SJSA1 (cell line): Measurements from ENCODE around the gene UBASH3B. TPM values are rescaled to one million over a fixed set of nuclear protein-coding genes. Genes with fewer than 3 reads are reported as not detected.
A peak's percentile ranks its signal among the peaks of the same experiment; 100 is the strongest.

ENCODE experiments used
- DNase-seq, 2 experiments: peaks; one replicate each; pipeline ENCODE4 v3.0.0-alpha.2; 2015 to 2020; ENCODE audit warnings: low spot score in 2 of 2, low read depth in 1 of 2
- H3K27ac ChIP-seq: fragments of 250-450 bp; sonication (Bioruptor Pico); 2 replicates; pipeline ENCODE4 v1.5.1; 2020; ENCODE audit warnings: mild to moderate bottlenecking, moderate library complexity
- H3K27me3 ChIP-seq: fragments of 250-450 bp; sonication (Bioruptor Pico); replicated peaks from 2 replicates; pipeline ENCODE4 v1.5.1; 2020; ENCODE audit warnings: mild to moderate bottlenecking, moderate library complexity
- H3K36me3 ChIP-seq: fragments of 250-450 bp; sonication (Bioruptor Pico); 2 replicates; pipeline ENCODE4 v1.5.1; 2020; ENCODE audit warnings: mild to moderate bottlenecking
- H3K4me1 ChIP-seq: fragments of 250-450 bp; sonication (Bioruptor Pico); replicated peaks from 2 replicates; pipeline ENCODE4 v1.6.1; 2021; ENCODE audit warnings: mild to moderate bottlenecking
- H3K4me3 ChIP-seq: fragments of 250-450 bp; sonication (Bioruptor Pico); 2 replicates; pipeline ENCODE4 v1.5.1; 2020; ENCODE audit warnings: mild to moderate bottlenecking
- H3K9me3 ChIP-seq: fragments of 250-450 bp; sonication (Bioruptor Pico); replicated peaks from 2 replicates; pipeline ENCODE4 v1.5.1; 2020; ENCODE audit warnings: mild to moderate bottlenecking
- total RNA-seq: library from RNA; depleted of rRNA; stranded (reverse); fragments of >200 nt; shearing (Covaris generic); gene quantifications from 2 replicates; pipeline ENCODE4 v1.2.3, GENCODE V29; 2014

Gene UBASH3B
- total RNA-seq, 1 experiment from 2014 or later = 4.0 TPM

GRCh38 chr11:122633219-122633829, 22.2 kb upstream of the UBASH3B start:
- no peak overlapping the region for H3K4me3 ChIP-seq
- no peaks in the 10 kb centered on the region for H3K4me1 ChIP-seq
- H3K27me3 ChIP-seq = no peaks in the 10 kb centered on the region
- no peak for DNase-seq
- no peak overlapping the region for H3K27ac ChIP-seq
- no peaks in the 10 kb centered on the region for H3K36me3 ChIP-seq
- H3K9me3 ChIP-seq = no peaks in the 10 kb centered on the region

GRCh38 chr11:122634501-122634900, 21.0 kb upstream of the UBASH3B start:
- H3K4me1 ChIP-seq = no peaks in the 10 kb centered on the region
- no peaks in the 10 kb centered on the region for H3K36me3 ChIP-seq
- H3K4me3 ChIP-seq = no peak overlapping the region
- H3K9me3 ChIP-seq = no peaks in the 10 kb centered on the region
- H3K27me3 ChIP-seq = no peaks in the 10 kb centered on the region
- no peak for DNase-seq
- no peak overlapping the region for H3K27ac ChIP-seq

- Histone ChIP-seq H3K27me3 (no peaks in the 10 kb centered on the region), H3K36me3 (no peaks in the 10 kb centered on the region), H3K4me1 (peaks cover 5% of the 10 kb centered on the region), H3K4me3 (no peak overlapping the region), H3K9me3 (no peaks in the 10 kb centered on the region), H3K27ac (no peak overlapping the region)
- DNase-seq = no peak
Observed at GRCh38 chr11:122637541-122637940, 18.0 kb upstream of the UBASH3B start.

GRCh38 chr11:122642472-122642922, 13.0 kb upstream of the UBASH3B start:
- H3K27ac ChIP-seq = peak overlapping the region; percentile 40
- no peaks in the 10 kb centered on the region for H3K36me3 ChIP-seq
- H3K9me3 ChIP-seq = no peaks in the 10 kb centered on the region
- DNase-seq = peak; percentile 52 to 67
- no peak overlapping the region for H3K4me3 ChIP-seq
- no peaks in the 10 kb centered on the region for H3K27me3 ChIP-seq
- peaks cover 13% of the 10 kb centered on the region for H3K4me1 ChIP-seq

GRCh38 chr11:122642971-122643370, 12.6 kb upstream of the UBASH3B start:
- Histone ChIP-seq H3K27me3 (no peaks in the 10 kb centered on the region), H3K4me1 (peaks cover 13% of the 10 kb centered on the region), H3K27ac (peak overlapping the region; percentile 40), H3K4me3 (no peak overlapping the region), H3K9me3 (no peaks in the 10 kb centered on the region), H3K36me3 (no peaks in the 10 kb centered on the region)
- DNase-seq = no peak

DNA sequence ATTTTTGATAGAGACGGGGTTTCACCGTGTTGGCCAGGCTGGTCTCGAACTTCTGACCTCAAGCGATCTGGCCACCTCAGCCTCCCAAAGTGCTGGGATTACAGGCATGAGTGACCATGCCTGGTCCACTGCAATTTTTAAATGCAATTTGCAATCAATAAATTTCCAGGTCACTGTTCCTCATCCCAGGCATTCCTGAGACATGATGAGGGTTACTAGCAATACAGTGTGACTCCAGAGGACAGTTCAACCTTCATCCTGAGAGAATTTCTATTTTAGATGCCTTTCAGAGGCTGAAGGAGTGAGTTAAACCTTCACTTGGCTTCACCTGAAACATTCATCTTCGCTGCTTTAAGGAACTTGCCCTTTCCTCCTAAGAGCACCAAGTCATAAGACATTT, 9.7 kb upstream of the UBASH3B start:
- no peak overlapping the region for H3K27ac ChIP-seq
- no peaks in the 10 kb centered on the region for H3K36me3 ChIP-seq
- H3K4me3 ChIP-seq = no peak overlapping the region
- no peaks in the 10 kb centered on the region for H3K9me3 ChIP-seq
- H3K27me3 ChIP-seq = no peaks in the 10 kb centered on the region
- DNase-seq = no peak
- peaks cover 13% of the 10 kb centered on the region for H3K4me1 ChIP-seq

- no peaks in the 10 kb centered on the region for H3K9me3 ChIP-seq
- H3K27me3 ChIP-seq = no peaks in the 10 kb centered on the region
- no peaks in the 10 kb centered on the region for H3K36me3 ChIP-seq
- peaks cover 13% of the 10 kb centered on the region for H3K4me1 ChIP-seq
- DNase-seq = no peak
- no peak overlapping the region for H3K27ac ChIP-seq
- H3K4me3 ChIP-seq = no peak overlapping the region
Observed at GRCh38 chr11:122646549-122647340, 8.8 kb upstream of the UBASH3B start.

DNA sequence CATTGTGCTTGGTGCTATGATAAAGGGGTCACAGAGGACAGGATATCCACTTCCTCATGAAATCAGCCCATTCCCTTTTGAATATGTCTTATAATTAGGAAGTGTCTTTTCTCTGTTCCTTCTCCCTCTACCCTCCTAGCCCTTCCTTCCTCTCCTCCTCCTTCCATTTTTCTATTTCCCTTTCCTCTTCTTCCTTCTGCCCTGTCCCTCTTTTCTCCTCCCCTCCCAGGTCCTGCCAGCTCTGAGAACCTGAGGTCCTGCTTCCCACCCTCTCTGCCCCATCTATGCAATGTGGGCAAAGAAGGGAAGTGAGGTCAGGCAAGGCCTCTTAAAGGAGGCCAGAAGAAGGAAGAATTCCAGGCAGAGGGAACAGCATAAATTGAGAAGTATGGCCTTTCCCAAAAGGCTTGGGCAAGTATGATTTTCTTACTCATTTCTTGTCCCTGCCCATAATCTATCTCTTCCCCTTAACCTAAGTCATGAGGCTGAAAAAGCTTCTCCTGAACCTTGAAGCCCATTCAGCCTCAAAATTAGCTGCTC, 7.7 kb upstream of the UBASH3B start:
- Histone ChIP-seq H3K9me3 (no peaks in the 10 kb centered on the region), H3K36me3 (no peaks in the 10 kb centered on the region), H3K27me3 (no peaks in the 10 kb centered on the region), H3K4me1 (peaks cover 6% of the 10 kb centered on the region), H3K4me3 (no peak overlapping the region), H3K27ac (no peak overlapping the region)
- DNase-seq = no peak

DNA sequence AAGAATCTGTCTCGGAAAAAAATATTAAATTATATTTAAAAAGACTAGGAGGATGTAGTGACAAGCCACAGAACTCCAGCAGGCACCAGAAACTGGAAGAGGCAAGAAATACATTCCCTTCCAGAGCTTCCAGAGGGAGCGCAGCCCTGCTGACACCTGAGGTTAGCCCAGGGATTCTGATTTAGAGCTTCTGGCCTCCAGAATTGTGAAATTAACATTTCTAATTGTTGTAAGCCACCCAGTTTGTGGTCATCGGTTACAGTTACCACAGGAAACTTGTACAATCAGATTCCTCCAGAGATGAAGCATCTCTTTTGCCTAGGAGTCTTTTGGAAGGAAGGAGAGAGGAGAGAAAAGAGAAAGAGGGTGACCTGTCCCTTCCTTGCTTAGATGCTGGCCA, 6.4 kb upstream of the UBASH3B start:
- DNase-seq = no peak
- Histone ChIP-seq H3K4me3 (no peak overlapping the region), H3K4me1 (no peaks in the 10 kb centered on the region; the same call in 1 of the 2 replicates), H3K27ac (no peak overlapping the region), H3K36me3 (no peaks in the 10 kb centered on the region), H3K9me3 (no peaks in the 10 kb centered on the region), H3K27me3 (no peaks in the 10 kb centered on the region)

- Histone ChIP-seq H3K27ac (no peak overlapping the region), H3K36me3 (no peaks in the 10 kb centered on the region), H3K27me3 (no peaks in the 10 kb centered on the region), H3K4me3 (no peak overlapping the region), H3K4me1 (peaks cover 5% of the 10 kb centered on the region), H3K9me3 (no peaks in the 10 kb centered on the region)
- no peak for DNase-seq
Observed at GRCh38 chr11:122650619-122651018, 4.9 kb upstream of the UBASH3B start.

GRCh38 chr11:122652495-122652894, 3.0 kb upstream of the UBASH3B start:
- H3K27me3 ChIP-seq = no peaks in the 10 kb centered on the region
- H3K4me3 ChIP-seq = no peak overlapping the region
- H3K9me3 ChIP-seq = no peaks in the 10 kb centered on the region
- no peak overlapping the region for H3K27ac ChIP-seq
- DNase-seq = no peak
- H3K36me3 ChIP-seq = no peaks in the 10 kb centered on the region; the same call in 1 of the 2 replicates
- peaks cover 9% of the 10 kb centered on the region for H3K4me1 ChIP-seq

DNA sequence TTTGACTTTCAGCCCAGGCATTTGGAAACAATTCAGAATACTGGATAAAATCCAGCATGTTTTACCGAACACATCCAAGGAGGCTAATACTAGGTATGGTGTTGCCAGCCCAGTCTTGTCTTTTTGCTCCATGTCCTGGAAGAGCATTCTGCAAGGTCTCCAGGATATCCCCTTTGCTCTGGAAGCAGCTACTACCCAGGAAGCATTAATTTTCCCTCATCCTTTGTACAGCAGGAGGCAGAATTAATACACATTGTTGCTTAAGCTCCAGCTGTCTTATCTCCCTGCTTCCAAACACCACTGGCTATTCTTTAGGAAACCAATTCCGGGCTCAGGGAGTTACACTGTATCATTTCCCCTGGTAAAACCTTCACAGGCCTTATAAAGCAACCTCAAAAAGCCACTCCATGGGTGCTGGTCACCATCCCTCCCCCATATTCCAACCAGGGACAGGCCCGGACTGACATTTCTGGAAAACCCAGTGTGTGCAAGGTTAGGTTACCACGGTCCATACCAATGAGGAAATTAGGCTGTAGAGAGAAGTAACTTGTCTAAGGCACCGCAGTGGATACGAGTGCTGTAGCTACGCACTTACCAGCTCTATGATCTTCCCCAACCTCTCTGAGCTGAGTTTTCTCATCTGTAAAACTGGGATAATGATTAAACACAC, 1.5 kb upstream of the UBASH3B start:
- Histone ChIP-seq H3K9me3 (no peaks in the 10 kb centered on the region), H3K4me1 (peaks cover 9% of the 10 kb centered on the region), H3K36me3 (no peaks in the 10 kb centered on the region; the same call in 1 of the 2 replicates), H3K27ac (no peak overlapping the region), H3K27me3 (no peaks in the 10 kb centered on the region), H3K4me3 (no peak overlapping the region)
- no peak for DNase-seq

DNA sequence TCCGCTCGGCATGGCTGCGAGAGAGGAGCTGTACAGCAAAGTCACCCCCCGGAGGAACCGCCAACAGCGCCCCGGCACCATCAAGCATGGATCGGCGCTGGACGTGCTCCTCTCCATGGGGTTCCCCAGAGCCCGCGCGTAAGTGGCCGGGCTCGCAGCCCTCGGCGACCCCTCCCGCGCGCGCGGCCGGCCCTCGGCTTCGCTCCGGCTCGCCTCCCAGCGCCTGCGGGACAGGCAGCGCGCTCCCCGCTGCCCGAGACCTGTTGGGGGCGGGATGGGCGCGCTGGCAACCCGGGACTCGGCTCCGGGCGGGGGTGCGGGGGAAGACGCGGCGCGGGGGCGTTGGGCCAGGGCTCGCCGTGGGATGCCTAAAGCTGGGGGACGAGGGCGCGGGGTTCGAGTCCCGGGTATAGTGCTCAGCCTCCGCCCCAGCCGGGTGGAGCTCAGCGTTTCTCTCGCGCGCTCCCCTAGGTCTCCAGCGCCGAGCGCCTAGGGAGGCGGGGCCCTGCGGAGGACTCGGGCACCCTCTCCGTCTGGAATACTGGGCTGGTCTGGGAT, 630 bp downstream of the UBASH3B start:
- Histone ChIP-seq H3K36me3 (no peaks in the 10 kb centered on the region; the same call in 1 of the 2 replicates), H3K9me3 (no peaks in the 10 kb centered on the region), H3K27me3 (no peaks in the 10 kb centered on the region), H3K27ac (peak overlapping the region; percentile 38; the same call in 1 of the 2 replicates), H3K4me3 (peak overlapping the region; percentile 69), H3K4me1 (peaks cover 11% of the 10 kb centered on the region)
- peak; percentile 29 to 45 for DNase-seq
